SK-N-MC (cell line): ENCODE data around the gene HAPLN3.

Source experiments
- EZH2 ChIP-seq: fragments of 200-600 bp; sonication (generic); IDR thresholded peaks from one replicate; pipeline ENCODE4 v1.6.1; 2017; ENCODE audit warnings: antibody characterized with exemption
- POLR2AphosphoS5 ChIP-seq: IDR thresholded peaks from 2 replicates; pipeline ENCODE4 v1.6.1; 2012; ENCODE audit warnings: mild to moderate bottlenecking, low read depth, low read length, borderline replicate concordance

- TF ChIP-seq POLR2AphosphoS5 (no peak), EZH2 (no peak)
Observed at GRCh38 chr15:88830016-88830415, 65.3 kb downstream of the HAPLN3 start.
